ENCODE data around the gene CNTNAP2.

The CNTNAP2 gene

DNA sequence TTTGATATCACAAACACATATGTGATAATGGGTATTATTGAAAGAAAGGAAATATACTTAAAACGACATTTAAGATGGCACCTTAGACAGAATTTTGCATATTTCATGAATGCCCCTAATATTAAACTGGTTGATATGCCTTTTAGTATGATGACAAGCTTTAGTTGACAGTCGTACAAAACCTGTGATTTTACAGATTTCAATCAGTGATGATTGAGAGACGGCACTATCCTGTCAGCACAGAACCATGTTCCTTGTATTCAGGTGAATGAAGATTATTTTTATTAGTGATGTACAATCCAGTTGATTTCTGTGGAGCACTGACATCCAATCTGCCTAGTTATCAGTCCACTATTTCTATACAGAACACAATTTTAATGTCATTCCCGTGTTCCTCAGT lies 333.0 kb downstream of the CNTNAP2 start:
- no peak for DNase-seq

DNA sequence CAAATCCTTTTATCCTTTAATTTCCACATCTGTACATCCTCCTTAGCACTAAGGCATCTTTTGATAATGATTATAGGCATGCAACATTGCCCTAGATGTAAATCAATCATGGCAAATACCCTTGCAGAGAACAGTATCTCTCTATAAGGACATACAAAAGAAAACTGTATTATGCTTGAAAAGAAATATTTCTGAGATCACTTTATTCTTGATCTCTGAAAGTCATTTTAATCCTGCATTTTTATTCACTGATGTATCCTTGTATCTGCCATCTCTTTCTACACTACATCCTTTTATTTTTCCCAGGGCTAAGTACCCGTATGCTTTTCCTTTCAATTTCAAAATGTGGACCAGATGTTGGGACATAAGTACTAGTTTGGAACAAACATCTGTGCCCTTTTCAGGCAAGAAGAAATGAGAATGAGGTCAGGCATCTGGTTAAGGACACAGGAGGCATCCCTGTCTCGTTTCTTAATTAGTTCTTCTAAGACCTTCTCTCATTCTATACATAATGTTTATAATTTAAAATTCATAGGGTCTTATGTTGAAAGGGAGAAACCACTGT lies 338.6 kb downstream of the CNTNAP2 start:
- no peak for DNase-seq

DNA sequence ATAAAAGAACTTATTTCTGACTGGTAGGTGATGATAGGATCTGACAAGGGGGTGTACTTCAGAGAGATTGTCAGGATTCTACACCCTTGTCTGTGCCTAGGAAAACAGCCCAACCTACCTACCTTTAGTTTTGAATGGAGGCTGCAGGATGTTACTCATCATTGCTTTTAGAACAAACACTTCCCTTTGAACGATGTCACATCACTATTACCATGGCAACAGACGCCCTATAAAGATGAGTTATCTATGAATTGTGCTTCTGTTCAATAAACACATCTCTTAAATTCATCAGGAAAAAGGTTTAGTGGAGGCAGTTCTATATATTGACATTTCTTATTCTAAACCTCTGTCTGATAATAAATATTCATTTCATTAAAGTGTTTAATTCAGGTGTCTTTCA lies 362.4 kb downstream of the CNTNAP2 start:
- no peak for DNase-seq

DNA sequence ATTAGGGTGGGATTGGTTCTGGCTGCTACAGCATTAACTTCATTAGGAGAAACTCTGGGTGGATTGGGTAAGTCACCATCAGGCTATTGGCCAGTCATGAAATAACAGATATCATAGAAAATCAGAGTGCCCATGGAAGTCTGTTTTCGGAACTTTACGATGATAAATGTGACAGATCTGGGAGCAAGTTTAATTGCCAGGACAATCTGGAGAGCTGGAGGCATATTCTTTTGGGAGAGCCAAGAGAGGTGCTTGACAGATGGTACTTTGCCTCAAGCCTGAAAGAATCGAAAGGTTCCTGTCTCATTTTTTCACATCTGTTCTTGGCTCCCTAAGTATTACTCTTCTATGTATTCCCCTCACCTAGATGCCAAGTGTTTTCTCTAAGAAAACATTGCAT lies 369.9 kb downstream of the CNTNAP2 start:
- DNase-seq: no peak

DNA sequence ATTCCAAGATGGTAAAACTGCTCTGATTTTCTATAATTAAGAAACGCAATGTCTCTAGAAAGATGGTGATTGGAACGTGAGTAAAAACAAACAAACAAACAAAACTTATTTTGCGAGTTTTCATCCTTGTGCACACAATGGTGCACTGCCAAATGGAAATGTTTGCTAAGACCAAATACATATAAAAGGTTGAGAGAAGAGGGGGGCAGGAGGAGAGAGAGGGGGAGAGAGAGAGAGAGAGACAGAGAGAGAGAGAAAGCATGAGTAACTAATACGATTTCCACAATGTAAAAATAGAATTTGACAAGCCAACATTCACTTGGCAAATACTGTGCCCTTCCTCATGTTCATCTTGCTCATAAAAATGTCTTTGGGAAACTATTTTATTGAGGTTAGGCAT lies 375.4 kb downstream of the CNTNAP2 start:
- DNase-seq: no peak

DNA sequence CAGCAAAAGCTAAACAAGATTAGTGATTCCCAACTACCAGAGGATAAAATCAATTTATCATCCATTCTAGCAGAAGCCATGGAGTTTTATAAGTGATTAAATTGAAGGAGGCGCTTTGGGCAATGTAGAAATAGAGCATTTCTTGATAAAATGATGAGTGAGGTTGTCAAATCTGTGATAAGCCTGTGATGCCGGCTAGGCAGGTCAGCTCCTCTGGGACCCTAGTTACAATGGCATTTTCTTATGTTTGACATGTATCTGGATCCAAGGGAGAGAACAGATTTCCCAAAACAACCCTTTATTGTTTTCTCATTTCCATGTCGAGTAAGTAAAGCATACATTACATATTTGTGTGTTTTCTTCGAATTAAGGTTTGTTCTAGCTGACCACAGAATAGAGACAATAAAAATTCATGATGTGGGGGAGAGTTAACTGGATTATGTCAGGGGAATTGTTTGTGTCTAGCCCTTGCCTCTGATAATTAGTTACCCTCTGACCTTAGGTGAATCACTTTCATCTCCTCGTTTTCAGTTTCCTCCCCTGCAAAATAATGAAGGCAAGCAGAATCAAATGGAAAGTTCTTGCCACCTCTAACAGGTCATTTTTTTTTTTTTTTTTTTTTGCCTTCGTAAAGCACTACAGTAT lies 378.5 kb downstream of the CNTNAP2 start:
- DNase-seq: no peak

DNA sequence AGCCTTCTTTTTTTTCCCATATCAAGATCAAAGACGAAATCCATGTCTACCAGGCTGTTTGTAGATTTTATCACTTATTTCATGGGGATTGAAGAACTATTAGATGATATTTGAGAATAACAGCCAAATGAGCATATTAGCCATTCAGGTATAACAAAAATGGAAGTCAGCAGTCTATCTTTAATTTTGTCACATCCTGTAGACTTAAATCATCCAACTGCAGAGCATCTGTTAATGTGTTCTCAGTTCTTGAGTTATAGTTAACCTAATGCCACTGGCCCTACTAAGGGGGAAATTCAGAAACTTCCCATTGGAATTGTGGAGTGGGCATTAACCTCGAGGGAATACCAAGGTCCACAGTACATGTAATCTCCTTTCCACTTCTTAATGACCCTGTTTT lies 380.1 kb downstream of the CNTNAP2 start:
- no peak for DNase-seq

DNA sequence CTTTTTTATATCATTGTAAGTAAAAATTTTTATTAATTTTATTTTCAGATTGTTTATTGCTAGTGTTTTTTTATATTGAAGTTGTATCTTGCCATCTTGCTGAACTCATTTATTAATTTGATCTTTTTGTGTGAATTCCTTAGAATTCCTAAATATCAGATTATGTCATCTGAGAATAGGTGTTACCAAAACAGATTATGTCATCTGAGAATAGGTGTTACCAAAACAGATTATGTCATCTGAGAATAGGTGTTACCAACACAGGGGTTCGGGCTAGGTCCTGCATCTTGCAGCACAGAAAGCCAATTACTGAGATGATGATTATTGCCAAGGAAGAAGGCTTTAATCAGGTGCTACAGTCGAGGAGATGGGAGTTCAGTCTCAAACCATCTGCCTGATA lies 383.4 kb downstream of the CNTNAP2 start:
- DNase-seq: no peak

DNA sequence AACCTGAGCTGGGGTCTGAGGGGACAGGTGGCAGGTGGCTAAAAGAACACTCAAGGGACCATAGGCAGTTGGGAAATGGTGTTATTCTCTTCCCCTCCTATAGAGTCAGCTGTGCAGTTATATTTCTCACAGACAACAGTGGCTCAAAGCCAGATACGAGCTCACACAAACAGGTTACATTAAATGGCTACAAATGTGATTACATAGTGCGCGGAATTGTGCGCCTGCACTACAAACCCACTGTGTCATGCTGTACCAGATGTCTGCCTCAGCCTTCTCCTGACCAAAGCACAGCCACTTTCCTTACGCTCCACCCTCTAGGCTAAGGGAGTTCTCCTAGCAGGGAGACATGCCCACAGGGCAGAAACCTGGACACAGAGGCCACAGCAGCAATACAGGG lies 387.2 kb downstream of the CNTNAP2 start:
- DNase-seq: no peak

DNA sequence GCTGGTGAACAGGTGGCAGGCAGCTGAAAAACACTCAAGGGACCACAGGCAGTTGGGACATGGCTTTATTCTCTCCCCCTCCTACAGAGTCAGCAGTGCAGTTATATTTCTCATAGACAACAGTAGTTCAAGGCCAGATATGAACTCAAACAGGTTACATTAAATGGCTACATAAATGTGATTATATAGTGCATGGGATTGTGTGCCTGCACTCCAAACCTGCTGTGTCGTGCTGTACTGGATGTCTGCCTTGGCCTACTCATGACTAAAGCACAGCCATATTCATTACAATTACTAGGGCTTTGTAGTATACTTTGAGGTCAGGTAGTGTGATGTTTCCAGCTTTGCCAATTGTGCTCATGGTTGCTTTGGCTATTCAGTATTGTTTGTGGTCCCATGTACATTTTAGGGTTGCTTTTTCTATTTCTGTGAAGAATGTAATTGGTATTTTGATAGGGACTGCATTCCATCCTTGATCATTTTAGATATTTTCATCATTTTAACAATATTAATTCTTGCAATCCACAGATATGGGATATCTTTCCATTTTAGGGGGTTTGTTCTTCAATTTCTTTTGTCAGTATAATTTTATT lies 393.6 kb downstream of the CNTNAP2 start:
- DNase-seq: no peak

DNA sequence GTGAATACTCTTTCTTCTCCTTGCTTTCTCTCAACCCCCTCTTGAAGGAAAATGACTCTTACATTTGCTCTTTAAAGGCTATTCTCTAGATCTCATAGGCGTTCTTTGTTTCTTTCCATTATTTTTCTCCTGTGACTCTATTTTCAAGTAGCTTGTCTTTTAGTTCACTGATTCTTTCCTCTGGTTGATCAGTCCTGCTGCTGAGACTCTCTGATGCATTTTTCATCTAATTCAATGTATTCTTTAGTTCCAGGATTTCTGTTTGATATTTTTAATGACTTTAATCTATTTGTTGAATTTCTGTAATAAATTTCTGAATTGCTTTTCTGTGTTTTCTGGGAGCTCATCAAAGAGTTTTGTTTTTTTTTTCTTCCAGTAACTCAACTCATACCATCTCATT lies 397.7 kb downstream of the CNTNAP2 start:
- no peak for DNase-seq

DNA sequence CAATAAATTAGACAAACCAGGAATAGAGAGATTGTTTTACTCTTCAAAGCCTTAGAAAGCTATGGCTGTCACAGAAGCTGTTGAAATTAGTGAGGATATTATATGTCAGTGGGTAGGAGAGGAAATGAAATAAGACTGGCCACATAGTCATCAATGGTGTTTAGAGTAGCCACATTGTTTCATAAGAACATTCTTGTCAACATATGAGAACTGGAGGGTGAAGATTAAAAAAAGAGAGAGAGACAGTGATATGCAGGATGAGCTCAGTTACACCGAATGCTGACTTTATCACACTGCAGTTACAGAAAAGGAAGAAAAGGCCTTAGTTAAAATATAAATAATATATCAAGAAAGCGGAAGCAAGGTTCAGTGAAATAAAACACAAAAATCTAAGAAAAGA lies 412.0 kb downstream of the CNTNAP2 start:
- no peak for DNase-seq

DNA sequence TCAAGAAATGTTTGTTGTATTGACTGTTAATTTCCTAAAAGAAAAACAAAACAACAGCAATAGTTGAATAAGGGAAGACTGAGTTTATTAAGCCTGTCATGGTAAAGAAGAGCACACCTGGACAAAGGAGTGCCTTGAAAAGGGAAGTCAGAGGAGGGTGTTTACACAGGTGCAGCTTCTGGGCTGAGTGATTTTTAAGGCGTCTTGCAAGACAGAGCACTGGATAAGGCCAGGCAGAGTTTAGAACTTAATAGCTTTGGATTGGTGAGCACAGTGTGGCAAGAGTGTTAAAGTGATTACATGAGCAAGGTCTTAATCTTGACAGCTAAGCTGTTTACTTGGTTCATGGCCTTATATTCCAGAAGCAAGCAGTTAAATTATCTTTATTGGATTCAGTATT lies 423.2 kb downstream of the CNTNAP2 start:
- no peak for DNase-seq

DNA sequence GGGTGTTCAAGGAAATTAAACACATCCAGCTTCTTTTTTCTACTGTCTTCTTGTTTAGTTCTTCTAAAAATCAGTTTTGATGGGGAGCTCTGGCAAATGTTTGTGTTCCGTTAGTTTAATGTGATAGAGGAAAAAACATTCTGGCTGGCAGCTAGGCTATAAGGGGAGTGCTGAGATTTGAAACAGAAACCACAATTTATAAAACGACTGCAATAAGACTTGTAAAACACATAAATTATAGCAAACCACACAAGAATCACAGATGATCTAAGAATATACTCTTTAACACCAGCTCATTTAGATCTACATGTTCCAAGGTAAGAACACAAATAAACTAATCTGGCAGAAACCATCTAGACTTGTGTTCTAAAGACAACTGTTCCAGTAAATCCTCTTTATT lies 425.5 kb downstream of the CNTNAP2 start:
- DNase-seq: no peak

DNA sequence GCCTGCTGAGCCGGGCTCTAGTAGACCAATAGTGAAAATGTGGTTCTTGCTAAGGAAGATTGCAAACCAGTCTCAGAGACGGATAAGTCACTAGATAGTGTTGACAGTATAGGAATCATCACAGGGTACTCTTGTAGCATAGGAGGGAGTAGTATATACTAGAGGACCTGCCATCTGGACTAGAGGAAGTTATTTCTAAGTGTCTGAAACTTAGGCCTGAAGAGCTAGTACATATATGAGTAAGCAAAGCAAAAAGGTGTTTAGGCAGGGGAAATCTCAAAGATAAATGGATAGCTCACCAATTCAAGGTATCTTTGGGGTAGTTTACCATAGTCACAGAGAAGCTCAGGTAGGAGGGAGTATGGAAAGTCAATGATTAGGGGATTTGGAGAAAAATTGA lies 428.1 kb downstream of the CNTNAP2 start:
- DNase-seq: no peak

DNA sequence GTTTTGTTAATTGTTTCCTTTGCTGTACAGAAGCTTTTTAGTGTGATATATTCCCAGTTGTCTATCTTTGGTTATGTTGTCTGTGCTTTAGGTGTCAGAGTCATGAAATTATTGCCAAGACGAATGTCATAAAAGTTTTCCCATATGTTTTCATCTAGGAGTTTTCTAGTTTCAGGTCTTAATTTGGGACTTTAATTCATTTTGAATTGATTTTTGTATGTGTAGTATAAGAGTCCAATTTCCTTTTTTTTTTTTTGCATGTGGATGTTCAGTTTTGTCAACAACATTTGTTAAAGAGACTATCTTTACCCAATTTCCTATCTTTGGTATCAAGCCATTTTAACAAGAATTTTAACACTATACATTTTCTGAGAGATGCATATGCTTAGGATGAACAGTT lies 432.2 kb downstream of the CNTNAP2 start:
- DNase-seq: no peak

DNA sequence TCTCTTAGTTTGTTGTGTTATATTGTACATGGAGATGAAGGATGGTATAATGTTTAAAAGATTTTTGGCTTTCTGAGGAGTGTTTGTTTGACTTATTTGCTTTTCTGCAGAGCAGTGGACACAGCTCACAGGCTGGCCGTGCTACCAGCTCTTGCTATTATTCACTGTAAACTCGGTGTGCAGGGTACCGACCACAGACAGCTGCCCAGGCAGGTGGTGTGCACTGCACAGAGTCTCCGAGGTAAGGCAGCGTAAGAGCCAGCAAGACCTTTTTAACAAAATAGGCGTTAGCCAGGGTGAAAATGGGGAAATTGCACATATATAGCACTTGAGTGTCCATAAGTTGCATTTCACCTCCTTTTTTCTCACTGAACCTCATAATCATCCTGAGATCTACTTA lies 438.0 kb downstream of the CNTNAP2 start:
- no peak for DNase-seq

DNA sequence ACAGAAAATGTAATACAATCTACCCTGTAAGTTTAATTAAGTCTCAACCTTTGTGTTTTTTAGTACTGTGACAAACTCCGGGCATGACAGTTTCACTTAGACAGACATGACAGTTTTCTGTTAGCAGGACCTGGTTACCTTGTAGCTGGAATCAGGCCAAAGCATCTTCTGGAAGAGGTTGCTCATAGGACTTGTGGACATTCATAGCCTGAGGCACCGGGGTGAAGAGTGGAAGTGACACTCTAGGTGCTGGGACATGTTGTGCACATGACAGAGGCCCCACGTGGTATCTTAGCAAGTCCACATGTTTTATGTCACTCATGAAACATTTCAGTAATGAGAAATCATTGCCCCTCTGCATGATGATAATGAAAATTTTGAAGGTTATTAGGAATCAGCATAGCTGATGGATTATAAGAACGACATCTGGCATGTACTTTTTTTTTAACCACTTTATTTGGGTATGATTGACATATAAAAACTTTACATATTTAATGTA lies 441.4 kb downstream of the CNTNAP2 start:
- no peak for DNase-seq

DNA sequence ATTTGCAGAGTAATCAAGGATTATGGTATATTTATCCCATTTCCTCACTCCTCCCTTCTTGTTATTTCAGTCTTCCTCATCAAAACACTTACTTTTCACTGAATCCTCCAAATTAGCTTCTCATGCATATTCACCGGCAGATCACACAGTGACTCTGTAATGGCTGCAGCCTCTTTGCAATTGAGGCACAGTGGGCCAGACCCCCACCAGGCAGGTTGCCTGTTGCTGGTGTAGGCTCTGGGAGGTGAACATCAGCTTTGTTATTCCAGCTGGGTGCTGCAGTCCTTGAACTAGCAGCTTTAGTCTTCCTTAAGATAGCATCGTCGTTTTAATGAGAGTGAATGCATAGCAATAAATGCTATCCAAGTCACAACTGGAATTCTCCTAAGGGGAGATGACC lies 449.3 kb downstream of the CNTNAP2 start:
- no peak for DNase-seq

DNA sequence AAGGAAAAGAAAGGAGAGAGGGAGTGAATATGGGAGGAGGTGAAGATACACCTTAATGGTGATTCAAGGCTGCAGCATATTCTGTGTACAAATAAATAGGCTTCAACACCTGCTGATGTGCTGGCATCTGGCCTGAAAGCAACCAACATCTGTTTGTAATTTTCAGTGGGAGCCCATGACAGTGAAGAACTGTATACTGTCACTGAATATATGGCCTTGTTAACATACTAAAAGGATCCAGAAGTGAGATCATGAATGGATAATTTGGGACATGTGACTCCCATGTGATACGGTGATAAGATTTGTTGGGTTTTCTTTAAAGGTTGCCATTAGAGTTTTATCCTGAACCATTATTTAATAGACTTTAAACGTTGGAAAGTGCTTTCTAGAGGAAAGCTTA lies 459.3 kb downstream of the CNTNAP2 start:
- no peak for DNase-seq

DNA sequence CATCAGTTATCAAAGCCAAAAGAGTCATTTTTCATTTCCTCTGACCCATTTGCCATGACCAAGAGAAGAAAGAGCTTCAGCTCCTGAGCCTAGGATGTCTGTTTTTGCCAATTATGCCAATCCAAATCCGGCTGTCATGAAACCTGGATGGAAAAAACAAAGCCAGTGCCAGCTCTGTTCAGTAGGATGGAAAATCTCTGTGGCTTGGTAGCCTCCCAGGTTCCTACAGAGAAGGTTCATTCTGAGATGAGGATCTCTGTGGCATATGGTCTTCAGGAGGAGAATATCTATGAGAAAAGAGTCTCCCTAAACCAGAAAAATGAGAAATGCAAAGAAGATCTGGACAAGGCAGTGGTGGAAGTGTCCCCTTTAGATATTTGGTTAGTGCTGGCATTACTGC lies 475.4 kb downstream of the CNTNAP2 start:
- no peak for DNase-seq

DNA sequence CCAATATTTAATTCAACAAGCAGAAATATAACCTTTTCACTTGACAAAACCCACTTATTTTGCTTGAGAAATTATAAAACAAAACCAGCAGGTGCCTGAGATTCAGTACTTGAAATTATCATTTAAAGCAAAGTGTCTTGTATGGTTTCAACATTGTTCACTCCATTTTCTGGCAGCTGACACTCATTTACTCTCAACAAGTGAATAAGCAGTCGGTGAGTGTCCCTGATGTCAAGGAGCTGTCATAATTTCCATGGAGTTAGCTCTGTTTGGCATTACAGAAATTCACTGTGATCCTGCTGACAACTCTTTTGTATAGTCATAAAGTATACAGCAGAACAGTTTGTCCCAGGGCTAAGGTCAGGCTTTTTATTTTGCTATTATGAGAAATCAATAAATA lies 490.0 kb downstream of the CNTNAP2 start:
- DNase-seq: no peak

DNA sequence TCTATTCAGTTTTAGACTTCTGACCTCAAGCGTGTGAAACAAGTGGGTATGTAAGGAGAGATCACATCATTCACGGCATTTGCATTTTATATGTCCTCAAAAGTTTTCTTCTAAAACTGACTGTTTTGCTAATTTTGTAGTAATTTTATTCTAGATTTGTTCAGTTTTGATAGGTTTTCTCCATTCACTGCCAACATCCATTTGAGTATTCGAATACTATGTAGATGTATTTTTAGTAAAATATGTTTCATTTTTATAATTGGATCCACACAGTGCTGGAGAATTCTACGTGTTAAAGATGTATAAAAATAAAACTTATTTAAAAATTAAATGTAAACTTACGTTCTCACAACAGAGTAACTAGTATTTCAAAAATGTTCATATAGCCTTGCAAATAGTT lies 503.0 kb downstream of the CNTNAP2 start:
- no peak for DNase-seq

DNA sequence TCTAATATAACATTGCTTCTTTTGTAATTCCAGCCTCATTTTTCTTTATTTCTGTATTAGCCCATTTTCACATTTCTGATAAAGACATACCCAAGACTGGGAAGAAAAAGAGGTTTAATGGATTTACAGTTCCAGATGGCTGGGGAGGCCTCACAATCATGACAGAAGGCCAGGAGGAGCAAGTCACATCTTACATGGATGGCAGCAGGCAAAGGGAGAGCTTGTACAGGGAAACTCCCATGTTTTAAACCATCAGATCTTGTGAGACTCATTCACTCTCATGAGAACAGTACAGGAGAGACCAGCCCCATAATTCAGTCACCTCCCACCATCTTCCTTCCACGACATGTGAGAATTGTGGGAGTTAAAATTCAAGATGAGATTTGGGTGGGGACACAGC lies 510.3 kb downstream of the CNTNAP2 start:
- no peak for DNase-seq

All from Kasumi-1 (cell line).